ENCODE data around the gene PCDHB11. TPM values are rescaled to one million over a fixed set of nuclear protein-coding genes. Genes with fewer than 3 reads are reported as not detected.
A peak's percentile ranks its signal among the peaks of the same experiment; 100 is the strongest.
"Not testable (repeated sequence)": the region's sequence is repeated elsewhere in the genome, so short reads cannot be mapped to it uniquely, and the experiment has no call there.

The PCDHB11 gene
- total RNA-seq, 1 donor from 2014 or later = 2.0 TPM

DNA sequence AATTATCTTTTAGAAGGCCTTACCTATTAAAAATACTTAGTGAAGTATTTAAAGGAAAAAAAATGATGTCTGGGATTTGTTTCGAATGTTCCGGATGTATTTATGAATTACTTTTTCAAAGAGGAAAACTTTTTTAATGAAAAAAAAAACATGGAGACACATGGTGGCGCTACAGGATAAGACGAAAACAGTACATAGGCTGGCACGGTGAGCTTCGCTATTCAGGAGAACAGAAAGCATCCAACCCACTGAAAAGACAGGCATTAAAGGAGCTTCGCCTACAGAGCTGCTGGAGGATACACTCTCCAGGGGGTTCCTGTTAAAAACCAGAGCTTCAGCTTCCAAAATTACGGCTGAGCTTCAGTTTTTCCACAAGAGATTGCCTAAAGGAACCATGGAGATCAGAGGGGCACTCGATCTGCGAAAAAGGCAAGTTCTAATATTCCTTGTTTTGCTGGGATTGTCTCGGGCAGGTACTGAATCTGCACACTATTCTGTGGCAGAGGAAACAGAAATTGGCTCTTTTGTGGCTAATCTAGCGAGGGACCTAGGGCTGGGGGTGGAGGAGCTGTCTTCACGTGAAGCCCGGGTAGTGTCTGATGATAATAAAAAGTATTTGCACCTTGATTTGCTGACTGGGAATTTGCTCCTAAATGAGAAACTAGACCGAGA lies 23.8 kb downstream of the PCDHB11 start, which contains the start of gene PCDHB14:
TSS of gene PCDHB14 (plus strand) at position 232 of the 672 bp plus-strand sequence. CDS start at position 395, 163 bp downstream.
- TF ChIP-seq, protein P1, sequence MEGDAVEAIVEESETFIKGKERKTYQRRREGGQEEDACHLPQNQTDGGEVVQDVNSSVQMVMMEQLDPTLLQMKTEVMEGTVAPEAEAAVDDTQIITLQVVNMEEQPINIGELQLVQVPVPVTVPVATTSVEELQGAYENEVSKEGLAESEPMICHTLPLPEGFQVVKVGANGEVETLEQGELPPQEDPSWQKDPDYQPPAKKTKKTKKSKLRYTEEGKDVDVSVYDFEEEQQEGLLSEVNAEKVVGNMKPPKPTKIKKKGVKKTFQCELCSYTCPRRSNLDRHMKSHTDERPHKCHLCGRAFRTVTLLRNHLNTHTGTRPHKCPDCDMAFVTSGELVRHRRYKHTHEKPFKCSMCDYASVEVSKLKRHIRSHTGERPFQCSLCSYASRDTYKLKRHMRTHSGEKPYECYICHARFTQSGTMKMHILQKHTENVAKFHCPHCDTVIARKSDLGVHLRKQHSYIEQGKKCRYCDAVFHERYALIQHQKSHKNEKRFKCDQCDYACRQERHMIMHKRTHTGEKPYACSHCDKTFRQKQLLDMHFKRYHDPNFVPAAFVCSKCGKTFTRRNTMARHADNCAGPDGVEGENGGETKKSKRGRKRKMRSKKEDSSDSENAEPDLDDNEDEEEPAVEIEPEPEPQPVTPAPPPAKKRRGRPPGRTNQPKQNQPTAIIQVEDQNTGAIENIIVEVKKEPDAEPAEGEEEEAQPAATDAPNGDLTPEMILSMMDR (IDR thresholded peaks at IDR 0.05) = no peak
- H3K27ac ChIP-seq = no peak within 1 kb of the TSS
- no peaks in the 10 kb centered on the region for H3K4me1 ChIP-seq
- H3K4me3 ChIP-seq = no peak within 1 kb of the TSS
- ATAC-seq (no peak), DNase-seq (no peak)
- H3K27me3 ChIP-seq = no peaks in the 10 kb centered on the region
- intact Hi-C loops (cut with DNase I) = no loop called here
- peaks cover 9% of the 10 kb centered on the region for H3K9me3 ChIP-seq
- no peaks in the 10 kb centered on the region for H3K36me3 ChIP-seq

DNA sequence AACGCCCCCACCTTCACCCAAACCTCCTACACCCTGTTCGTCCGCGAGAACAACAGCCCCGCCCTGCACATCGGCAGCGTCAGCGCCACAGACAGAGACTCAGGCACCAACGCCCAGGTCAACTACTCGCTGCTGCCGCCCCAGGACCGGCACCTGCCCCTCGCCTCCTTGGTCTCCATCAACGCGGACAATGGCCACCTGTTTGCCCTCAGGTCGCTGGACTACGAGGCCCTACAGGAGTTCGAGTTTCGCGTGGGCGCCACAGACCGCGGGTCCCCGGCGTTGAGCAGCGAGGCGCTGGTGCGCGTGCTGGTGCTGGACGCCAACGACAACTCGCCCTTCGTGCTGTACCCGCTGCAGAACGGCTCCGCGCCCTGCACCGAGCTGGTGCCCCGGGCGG lies 25.4 kb downstream of the PCDHB11 start:
- intact Hi-C loops (cut with DNase I); DNase-seq; H3K9me3 ChIP-seq; H3K27ac ChIP-seq; H3K4me3 ChIP-seq; H3K4me1 ChIP-seq; H3K27me3 ChIP-seq; H3K36me3 ChIP-seq; ATAC-seq: not testable (repeated sequence)

DNA sequence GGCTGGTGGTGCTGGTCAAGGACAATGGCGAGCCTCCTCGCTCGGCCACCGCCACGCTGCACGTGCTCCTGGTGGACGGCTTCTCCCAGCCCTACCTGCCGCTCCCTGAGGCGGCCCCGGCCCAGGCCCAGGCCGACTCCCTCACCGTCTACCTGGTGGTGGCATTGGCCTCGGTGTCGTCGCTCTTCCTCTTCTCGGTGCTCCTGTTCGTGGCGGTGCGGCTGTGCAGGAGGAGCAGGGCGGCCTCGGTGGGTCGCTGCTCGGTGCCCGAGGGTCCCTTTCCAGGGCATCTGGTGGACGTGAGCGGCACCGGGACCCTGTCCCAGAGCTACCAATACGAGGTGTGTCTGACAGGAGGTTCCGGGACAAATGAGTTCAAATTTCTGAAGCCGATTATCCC lies 26.0 kb downstream of the PCDHB11 start:
- H3K27ac ChIP-seq; H3K36me3 ChIP-seq; DNase-seq; H3K4me1 ChIP-seq; intact Hi-C loops (cut with DNase I); ATAC-seq; H3K4me3 ChIP-seq; H3K9me3 ChIP-seq; H3K27me3 ChIP-seq: not testable (repeated sequence)

DNA sequence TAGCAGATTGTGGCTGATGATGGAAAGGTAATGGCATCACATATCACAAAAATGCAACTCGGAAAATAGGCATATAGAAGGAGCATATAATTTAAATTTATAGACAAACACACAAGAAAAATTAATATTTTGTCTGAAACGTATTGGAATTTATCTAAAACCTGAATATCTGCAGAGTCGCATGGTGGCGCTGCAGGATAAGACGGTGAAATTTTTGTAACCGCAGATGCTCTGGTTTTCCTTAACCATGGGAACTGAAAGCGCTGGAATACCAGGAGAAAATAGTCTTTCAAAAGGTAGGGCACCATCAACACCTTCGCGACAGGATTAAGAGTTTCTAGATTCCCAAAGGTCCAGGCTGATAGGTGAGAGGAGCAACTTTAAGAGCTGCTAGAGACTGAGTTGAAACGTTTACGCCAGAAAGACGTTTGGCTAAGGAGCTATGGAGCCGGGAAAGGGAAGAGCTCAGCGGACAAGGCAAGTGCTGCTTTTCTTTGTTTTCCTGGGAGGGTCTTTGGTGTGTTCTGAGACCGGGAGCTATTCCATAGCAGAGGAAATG lies 34.8 kb downstream of the PCDHB11 start:
- Histone ChIP-seq H3K27me3 (no peaks in the 10 kb centered on the region), H3K36me3 (no peaks in the 10 kb centered on the region), H3K9me3 (peaks cover 46% of the 10 kb centered on the region), H3K27ac (no peak overlapping the region), H3K4me1 (no peaks in the 10 kb centered on the region), H3K4me3 (peak overlapping the region; percentile 18)
- no peak for ATAC-seq
- intact Hi-C loops (cut with DNase I) = no loop called here
- no peak for DNase-seq
- TF ChIP-seq, protein P1 (IDR thresholded peaks at IDR 0.05) = peak; percentile 19

DNA sequence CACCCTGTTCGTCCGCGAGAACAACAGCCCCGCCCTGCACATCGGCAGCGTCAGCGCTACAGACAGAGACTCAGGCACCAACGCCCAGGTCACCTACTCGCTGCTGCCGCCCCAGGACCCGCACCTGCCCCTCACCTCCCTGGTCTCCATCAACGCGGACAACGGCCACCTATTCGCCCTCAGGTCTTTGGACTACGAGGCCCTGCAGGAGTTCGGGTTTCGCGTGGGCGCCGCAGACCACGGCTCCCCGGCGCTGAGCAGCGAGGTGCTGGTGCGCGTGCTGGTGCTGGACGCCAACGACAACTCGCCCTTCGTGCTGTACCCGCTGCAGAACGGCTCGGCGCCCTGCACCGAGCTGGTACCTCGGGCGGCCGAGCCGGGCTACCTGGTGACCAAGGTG lies 36.5 kb downstream of the PCDHB11 start:
- intact Hi-C loops (cut with DNase I); H3K27me3 ChIP-seq; H3K27ac ChIP-seq; ATAC-seq; H3K36me3 ChIP-seq; DNase-seq; H3K4me1 ChIP-seq; H3K4me3 ChIP-seq: not testable (repeated sequence)
- H3K9me3 ChIP-seq = peaks cover 55% of the 10 kb centered on the region

DNA sequence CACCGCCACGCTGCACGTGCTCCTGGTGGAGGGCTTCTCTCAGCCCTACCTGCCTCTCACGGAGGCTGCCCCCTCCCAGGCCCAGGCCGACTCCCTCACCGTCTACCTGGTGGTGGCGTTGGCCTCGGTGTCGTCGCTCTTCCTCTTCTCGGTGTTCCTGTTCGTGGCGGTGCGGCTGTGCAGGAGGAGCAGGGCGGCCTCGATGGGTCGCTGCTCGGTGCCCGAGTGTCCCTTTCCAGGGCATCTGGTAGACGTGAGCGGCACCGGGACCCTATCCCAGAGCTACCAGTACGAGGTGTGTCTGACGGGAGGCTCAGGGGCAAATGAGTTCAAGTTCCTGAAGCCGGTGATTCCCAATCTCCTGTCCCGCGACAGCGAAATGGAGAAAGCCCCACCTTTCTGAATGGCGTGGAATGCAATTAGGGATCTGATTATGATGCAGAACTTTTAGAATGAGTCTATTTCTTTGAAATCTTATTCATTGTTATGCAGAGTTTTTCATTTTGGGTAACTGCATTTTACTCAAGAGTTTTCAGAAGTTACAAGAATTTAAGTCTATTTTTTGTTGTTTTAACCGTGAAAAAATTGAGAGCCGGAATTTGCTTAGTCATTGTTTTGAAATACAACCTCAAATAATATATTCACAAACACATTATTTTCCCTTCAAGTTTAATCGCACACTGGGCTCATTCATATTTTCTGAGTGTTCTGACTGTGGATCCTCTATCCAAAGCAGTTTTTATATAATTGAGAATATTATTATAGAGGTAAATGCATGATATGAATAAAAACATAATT lies 37.3 kb downstream of the PCDHB11 start:
- Histone ChIP-seq H3K27ac (no peak overlapping the region), H3K27me3 (no peaks in the 10 kb centered on the region), H3K4me1 (no peaks in the 10 kb centered on the region), H3K9me3 (peaks cover 55% of the 10 kb centered on the region), H3K4me3 (no peak overlapping the region), H3K36me3 (no peaks in the 10 kb centered on the region)
- intact Hi-C loops (cut with DNase I) = no loop called here
- TF ChIP-seq, protein P1 (IDR thresholded peaks at IDR 0.05) = no peak
- DNase-seq = no peak
- ATAC-seq = no peak

DNA sequence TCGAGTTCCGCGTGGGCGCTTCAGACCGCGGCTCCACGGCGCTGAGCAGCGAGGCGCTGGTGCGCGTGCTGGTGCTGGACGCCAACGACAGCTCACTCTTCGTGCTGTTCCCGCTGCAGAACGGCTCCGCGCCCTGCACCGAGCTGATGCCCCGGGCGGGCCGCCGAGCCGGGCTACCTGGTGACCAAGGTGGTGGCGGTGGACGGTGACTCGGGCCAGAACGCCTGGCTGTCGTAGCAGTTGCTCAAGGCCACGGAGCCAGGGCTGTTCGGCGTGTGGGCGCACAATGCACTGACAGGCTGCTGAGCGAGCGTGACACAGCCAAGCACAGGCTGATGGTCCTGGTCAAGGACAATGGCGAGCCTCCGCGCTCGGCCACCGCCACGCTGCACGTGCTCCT lies 42.1 kb downstream of the PCDHB11 start:
- intact Hi-C loops (cut with DNase I) = no loop called here
- no peaks in the 10 kb centered on the region for H3K36me3 ChIP-seq
- no peaks in the 10 kb centered on the region for H3K27me3 ChIP-seq
- DNase-seq (no peak), ATAC-seq (no peak)
- no peak overlapping the region for H3K27ac ChIP-seq
- no peak overlapping the region for H3K4me3 ChIP-seq
- H3K4me1 ChIP-seq = no peaks in the 10 kb centered on the region
- TF ChIP-seq, protein P1 (IDR thresholded peaks at IDR 0.05) = no peak
- H3K9me3 ChIP-seq = peaks cover 74% of the 10 kb centered on the region
